Neural progenitor cell (in vitro differentiated cells): ENCODE data around the gene RBM8A.

Experiments
- EZH2 ChIP-seq: fragments of 200-600 bp; sonication (generic); IDR thresholded peaks from 2 replicates; pipeline ENCODE4 v1.6.1; 2017; ENCODE audit warnings: antibody characterized with exemption, mild to moderate bottlenecking, moderate library complexity
- EZH2phosphoT487 ChIP-seq: fragments of 200-600 bp; sonication (generic); IDR thresholded peaks from 2 replicates; pipeline ENCODE4 v1.6.1; 2017; ENCODE audit warnings: antibody characterized with exemption
- TF ChIP-seq, protein P1 (sequence below): fragments of 200-600 bp; sonication (generic); IDR thresholded peaks from 2 replicates; pipeline ENCODE4 v1.5.1; 2017; ENCODE audit warnings: antibody characterized with exemption, mild to moderate bottlenecking

GRCh38 chr1:145895471-145895870 is 31.8 kb downstream of the RBM8A start:
- TF ChIP-seq, protein P1, sequence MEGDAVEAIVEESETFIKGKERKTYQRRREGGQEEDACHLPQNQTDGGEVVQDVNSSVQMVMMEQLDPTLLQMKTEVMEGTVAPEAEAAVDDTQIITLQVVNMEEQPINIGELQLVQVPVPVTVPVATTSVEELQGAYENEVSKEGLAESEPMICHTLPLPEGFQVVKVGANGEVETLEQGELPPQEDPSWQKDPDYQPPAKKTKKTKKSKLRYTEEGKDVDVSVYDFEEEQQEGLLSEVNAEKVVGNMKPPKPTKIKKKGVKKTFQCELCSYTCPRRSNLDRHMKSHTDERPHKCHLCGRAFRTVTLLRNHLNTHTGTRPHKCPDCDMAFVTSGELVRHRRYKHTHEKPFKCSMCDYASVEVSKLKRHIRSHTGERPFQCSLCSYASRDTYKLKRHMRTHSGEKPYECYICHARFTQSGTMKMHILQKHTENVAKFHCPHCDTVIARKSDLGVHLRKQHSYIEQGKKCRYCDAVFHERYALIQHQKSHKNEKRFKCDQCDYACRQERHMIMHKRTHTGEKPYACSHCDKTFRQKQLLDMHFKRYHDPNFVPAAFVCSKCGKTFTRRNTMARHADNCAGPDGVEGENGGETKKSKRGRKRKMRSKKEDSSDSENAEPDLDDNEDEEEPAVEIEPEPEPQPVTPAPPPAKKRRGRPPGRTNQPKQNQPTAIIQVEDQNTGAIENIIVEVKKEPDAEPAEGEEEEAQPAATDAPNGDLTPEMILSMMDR: no peak
- no peak for TF ChIP-seq EZH2
- no peak for TF ChIP-seq EZH2phosphoT487
